Measurements from ENCODE around the gene GKN1.

Gene GKN1

DNA sequence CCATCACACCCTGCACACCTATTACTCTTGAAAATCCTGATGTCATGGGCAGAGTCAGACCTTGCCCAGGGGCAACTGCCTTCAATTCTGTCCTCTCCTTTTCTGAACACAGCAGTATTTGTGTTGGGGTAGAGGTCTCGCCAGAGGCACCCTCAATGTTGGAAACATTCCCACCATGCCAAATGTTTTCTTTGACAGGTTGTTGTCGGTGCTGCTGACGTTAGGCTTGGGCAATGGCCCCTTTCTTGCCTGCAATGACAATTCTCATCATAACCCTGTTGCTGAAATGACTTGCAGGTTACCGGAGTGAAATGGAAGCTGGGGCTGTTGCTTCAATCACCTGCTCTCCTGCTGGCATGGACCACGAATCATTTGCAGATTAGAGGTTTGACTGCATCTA lies 17.9 kb downstream of the GKN1 start:
- no peaks in the 10 kb centered on the region for H3K9me3 ChIP-seq
- TF ChIP-seq, protein P1, sequence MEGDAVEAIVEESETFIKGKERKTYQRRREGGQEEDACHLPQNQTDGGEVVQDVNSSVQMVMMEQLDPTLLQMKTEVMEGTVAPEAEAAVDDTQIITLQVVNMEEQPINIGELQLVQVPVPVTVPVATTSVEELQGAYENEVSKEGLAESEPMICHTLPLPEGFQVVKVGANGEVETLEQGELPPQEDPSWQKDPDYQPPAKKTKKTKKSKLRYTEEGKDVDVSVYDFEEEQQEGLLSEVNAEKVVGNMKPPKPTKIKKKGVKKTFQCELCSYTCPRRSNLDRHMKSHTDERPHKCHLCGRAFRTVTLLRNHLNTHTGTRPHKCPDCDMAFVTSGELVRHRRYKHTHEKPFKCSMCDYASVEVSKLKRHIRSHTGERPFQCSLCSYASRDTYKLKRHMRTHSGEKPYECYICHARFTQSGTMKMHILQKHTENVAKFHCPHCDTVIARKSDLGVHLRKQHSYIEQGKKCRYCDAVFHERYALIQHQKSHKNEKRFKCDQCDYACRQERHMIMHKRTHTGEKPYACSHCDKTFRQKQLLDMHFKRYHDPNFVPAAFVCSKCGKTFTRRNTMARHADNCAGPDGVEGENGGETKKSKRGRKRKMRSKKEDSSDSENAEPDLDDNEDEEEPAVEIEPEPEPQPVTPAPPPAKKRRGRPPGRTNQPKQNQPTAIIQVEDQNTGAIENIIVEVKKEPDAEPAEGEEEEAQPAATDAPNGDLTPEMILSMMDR (IDR thresholded peaks at IDR 0.05; ENCODE audit: low read depth, low read length): no peak

DNA sequence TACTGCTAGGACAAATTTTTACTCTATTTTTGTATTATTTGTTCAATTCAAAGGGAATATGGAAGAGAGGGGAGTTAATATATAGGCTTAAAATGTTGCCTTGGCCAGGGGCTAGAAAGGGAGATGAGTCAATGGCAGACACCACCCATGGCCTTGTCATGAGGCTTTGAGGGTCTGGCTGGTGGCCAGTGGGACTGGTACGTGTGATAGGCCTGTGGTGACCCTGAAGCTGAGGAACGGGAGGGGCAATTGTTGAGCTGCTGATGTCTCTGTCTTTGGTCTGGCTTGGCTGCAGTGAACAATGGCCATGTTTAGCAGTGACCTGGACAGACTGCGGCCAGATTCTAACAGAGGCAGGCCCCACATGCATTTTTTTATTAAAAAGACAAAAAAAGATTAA lies 18.5 kb downstream of the GKN1 start:
- Histone ChIP-seq H3K9me3 (no peaks in the 10 kb centered on the region), H3K36me3 (no peaks in the 10 kb centered on the region), H3K4me1 (no peaks in the 10 kb centered on the region), H3K4me3 (ENCODE audit: low read depth, low read length) (no peak overlapping the region), H3K27me3 (no peaks in the 10 kb centered on the region)
- DNase-seq: no peak
- TF ChIP-seq, protein P1 (IDR thresholded peaks at IDR 0.05; ENCODE audit: low read depth, low read length): no peak

More for the DNA sequence above, 17.9 kb downstream of the GKN1 start:
- no peaks in the 10 kb centered on the region for H3K36me3 ChIP-seq
- no peaks in the 10 kb centered on the region for H3K4me1 ChIP-seq
- H3K27me3 ChIP-seq: no peaks in the 10 kb centered on the region
- no peak for DNase-seq
- H3K4me3 ChIP-seq (ENCODE audit: low read depth, low read length): no peak overlapping the region

DNA sequence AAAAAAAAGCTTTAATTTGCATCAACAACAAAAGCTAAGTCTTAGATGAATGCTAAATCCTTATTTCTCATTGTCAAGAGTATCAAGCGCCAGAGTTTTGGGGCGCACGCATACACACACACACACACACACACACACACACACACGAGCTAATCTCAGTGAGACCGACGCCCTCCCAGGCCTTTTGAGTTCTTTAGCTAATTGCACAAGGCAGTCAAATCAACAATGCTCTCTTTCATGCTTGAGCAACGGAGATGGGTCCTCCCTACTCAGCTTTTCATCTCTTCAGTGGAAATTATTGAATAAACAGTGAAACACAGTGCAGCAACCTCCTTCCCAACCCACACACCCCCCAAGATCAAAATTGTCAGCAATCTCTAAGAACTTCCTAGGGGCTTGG lies 19.2 kb downstream of the GKN1 start:
- Histone ChIP-seq H3K27me3 (no peaks in the 10 kb centered on the region), H3K36me3 (no peaks in the 10 kb centered on the region), H3K4me3 (ENCODE audit: low read depth, low read length) (no peak overlapping the region), H3K4me1 (no peaks in the 10 kb centered on the region), H3K9me3 (no peaks in the 10 kb centered on the region)
- DNase-seq: no peak
- TF ChIP-seq, protein P1 (IDR thresholded peaks at IDR 0.05; ENCODE audit: low read depth, low read length): no peak

DNA sequence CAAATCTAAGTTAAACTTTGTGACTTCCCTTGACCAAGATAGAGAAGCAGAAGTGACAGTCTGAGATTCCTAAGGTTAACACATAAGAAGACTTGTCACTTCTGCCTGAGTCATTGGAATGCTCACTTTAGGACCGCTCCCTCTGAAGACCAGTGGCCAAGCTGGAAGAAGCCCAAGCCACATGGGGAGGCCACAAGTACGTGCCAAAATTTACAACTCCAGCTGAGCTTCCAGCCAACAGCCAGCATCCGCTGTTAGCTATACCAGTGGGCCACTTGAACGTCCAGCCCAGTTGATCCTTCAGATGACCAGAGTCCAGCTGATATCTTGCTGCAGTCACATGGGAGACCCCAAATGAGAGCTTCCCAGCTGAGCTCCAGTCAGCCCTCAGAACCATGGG lies 20.4 kb downstream of the GKN1 start:
- no peaks in the 10 kb centered on the region for H3K27me3 ChIP-seq
- no peaks in the 10 kb centered on the region for H3K4me1 ChIP-seq
- H3K36me3 ChIP-seq: no peaks in the 10 kb centered on the region
- TF ChIP-seq, protein P1 (IDR thresholded peaks at IDR 0.05; ENCODE audit: low read depth, low read length): no peak
- H3K4me3 ChIP-seq (ENCODE audit: low read depth, low read length): no peak overlapping the region
- no peaks in the 10 kb centered on the region for H3K9me3 ChIP-seq
- no peak for DNase-seq

DNA sequence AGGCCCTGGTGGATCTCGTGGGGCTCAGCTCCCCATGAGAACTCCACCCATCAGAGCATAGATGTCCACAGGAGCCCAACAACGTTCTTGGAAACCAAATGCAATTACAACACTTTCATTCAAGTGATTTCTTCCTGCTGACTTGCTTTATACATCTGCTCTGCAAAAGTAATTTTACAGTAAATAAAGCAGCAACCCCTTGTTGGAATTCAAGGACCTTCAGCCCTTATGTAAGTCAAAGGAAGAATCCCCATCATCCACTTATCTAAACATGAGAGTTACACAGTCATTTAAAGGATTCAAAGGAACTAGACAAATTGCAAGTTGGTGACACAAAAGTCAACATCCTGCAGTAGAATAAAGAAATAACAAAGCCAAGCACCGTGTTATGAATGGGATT lies 21.5 kb downstream of the GKN1 start:
- no peak for DNase-seq
- Histone ChIP-seq H3K4me1 (no peaks in the 10 kb centered on the region), H3K36me3 (no peaks in the 10 kb centered on the region), H3K9me3 (no peaks in the 10 kb centered on the region), H3K27me3 (no peaks in the 10 kb centered on the region), H3K4me3 (ENCODE audit: low read depth, low read length) (no peak overlapping the region)
- TF ChIP-seq, protein P1 (IDR thresholded peaks at IDR 0.05; ENCODE audit: low read depth, low read length): no peak

DNA sequence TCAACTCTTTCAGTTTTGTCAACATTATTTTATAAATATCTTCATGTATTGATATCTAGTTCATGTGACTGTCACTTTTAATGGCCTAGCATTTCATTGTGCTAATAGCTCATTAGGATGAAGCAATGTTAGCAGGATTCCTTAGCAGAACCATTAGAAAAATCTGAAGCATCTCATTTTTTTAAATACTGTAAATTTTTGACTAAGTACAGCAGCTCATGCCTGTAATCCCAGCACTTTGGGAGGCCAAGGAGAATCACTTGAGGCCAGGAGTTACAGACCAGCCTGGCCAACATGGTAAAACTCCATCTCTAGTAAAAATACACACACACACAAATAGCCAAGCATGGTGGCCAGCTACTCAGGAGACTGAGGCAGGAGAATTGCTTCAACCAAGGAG lies 23.0 kb downstream of the GKN1 start:
- H3K4me1 ChIP-seq: no peaks in the 10 kb centered on the region
- DNase-seq: no peak
- H3K4me3 ChIP-seq (ENCODE audit: low read depth, low read length): no peak overlapping the region
- H3K36me3 ChIP-seq: no peaks in the 10 kb centered on the region
- no peaks in the 10 kb centered on the region for H3K9me3 ChIP-seq
- TF ChIP-seq, protein P1 (IDR thresholded peaks at IDR 0.05; ENCODE audit: low read depth, low read length): no peak
- no peaks in the 10 kb centered on the region for H3K27me3 ChIP-seq

Measured in BE2C (cell line).